Endothelial cell of umbilical vein (primary cell): ENCODE measurements around the gene PRR36. TPM values are rescaled to one million over a fixed set of nuclear protein-coding genes. Genes with fewer than 3 reads are reported as not detected.

Source experiments
- BruUV-seq: library from RNA; stranded (reverse); fragments of 400-500 nt; replicated peaks from 2 replicates; lab custom pipeline; 2021; lab: Mats Ljungman, UMichigan
- CTCF ChIA-PET: fragments of 300-600, 350-600 bp; sonication (Branson Sonifier 250); formaldehyde crosslinking; loops from one replicate; lab custom pipeline; 2021; ENCODE audit warnings: antibody characterized with exemption, inconsistent platforms; lab: Charles Lee
- POLR2A ChIA-PET: fragments of 300-600, 350-600 bp; sonication (Branson Sonifier 250); formaldehyde crosslinking; loops from one replicate; lab custom pipeline; 2021; ENCODE audit warnings: antibody characterized with exemption, inconsistent platforms; lab: Charles Lee
- DNase-seq: peaks from one replicate; pipeline ENCODE4 v3.0.0-alpha.2; 2011; ENCODE audit warnings: low read depth, low spot score
- FAIRE-seq: peaks from 2 replicates; lab custom pipeline; 2011; peaks lifted over from hg19 to GRCh38; lab: Jason Lieb, UNC
- H2AFZ ChIP-seq: 2 replicates; pipeline ENCODE4 v1.6.0; 2012; ENCODE audit warnings: low read depth, low read length, control low read depth, inconsistent platforms
- H3K27ac ChIP-seq: 2 replicates; pipeline ENCODE4 v1.5.1; 2011; ENCODE audit warnings: low read depth, mild to moderate bottlenecking, control low read depth, low read length, moderate library complexity; ENCODE audit not compliant: insufficient read depth
- H3K27me3 ChIP-seq, 2 experiments: 2 replicates each; pipeline versions ENCODE4 v1.6.0 to v1.6.1; 2011; ENCODE audit warnings: low read length in 2 of 2, mixed read lengths in 1 of 2; ENCODE audit not compliant: control insufficient read depth in 2 of 2, insufficient read depth in 2 of 2
- H3K36me3 ChIP-seq, 2 experiments: 2 replicates in 1 of 2; 3 replicates in 1 of 2; pipeline ENCODE4 v1.5.1; 2011; ENCODE audit warnings: low read length in 2 of 2, mild to moderate bottlenecking in 1 of 2, moderate library complexity in 1 of 2; ENCODE audit not compliant: control insufficient read depth in 2 of 2, insufficient read depth in 2 of 2; ENCODE audit errors: extremely low read depth in 1 of 2
- H3K4me1 ChIP-seq: 3 replicates; pipeline ENCODE4 v1.5.1; 2011; ENCODE audit warnings: mild to moderate bottlenecking, low read length; ENCODE audit not compliant: control insufficient read depth, insufficient read depth; ENCODE audit errors: extremely low read depth
- H3K4me2 ChIP-seq: 2 replicates; pipeline ENCODE4 v1.6.1; 2011; ENCODE audit warnings: low read length, control low read depth, mixed read lengths; ENCODE audit not compliant: insufficient read depth
- H3K4me3 ChIP-seq, 3 experiments: fragments of 200-600 bp in 1 of 3; sonication (generic), shearing (Covaris generic) in 1 of 3; replicated peaks in 1 of 3; 2 replicates each; pipeline ENCODE4 v1.5.1; 2011 to 2016; ENCODE audit warnings: control low read depth in 3 of 3, low read length in 3 of 3, mild to moderate bottlenecking in 2 of 3, inconsistent platforms in 1 of 3, low read depth in 1 of 3, moderate library complexity in 1 of 3; ENCODE audit not compliant: insufficient read depth in 1 of 3
- H3K79me2 ChIP-seq: 2 replicates; pipeline ENCODE4 v1.6.0; 2012; ENCODE audit warnings: low read length, inconsistent platforms; ENCODE audit not compliant: control insufficient read depth, insufficient read depth
- H3K9ac ChIP-seq: replicated peaks from 2 replicates; pipeline ENCODE3; 2011; ENCODE audit warnings: low read length, control low read depth; ENCODE audit not compliant: insufficient read depth; ENCODE audit errors: extremely low read depth
- H3K9me1 ChIP-seq: replicated peaks from 3 replicates; pipeline ENCODE4 v1.6.0; 2011; ENCODE audit warnings: mild to moderate bottlenecking, low read length; ENCODE audit not compliant: control insufficient read depth, insufficient read depth; ENCODE audit errors: extremely low read depth
- H3K9me3 ChIP-seq: replicated peaks from 2 replicates; pipeline ENCODE4 v1.5.1; 2012; ENCODE audit warnings: low read length, inconsistent platforms; ENCODE audit not compliant: control insufficient read depth, insufficient read depth
- H4K20me1 ChIP-seq: replicated peaks from 2 replicates; pipeline ENCODE3; 2011; ENCODE audit warnings: mild to moderate bottlenecking, low read length; ENCODE audit not compliant: control insufficient read depth, insufficient read depth; ENCODE audit errors: extremely low read depth
- CTCF ChIP-seq, 2 donors: IDR thresholded peaks; 1 replicate in 1 of 2; 2 replicates in 1 of 2; pipeline ENCODE4 v1.5.1; 2011; ENCODE audit warnings: low read length in 2 of 2, mild to moderate bottlenecking in 2 of 2, moderate library complexity in 2 of 2, control low read depth in 1 of 2, inconsistent platforms in 1 of 2, low read depth in 1 of 2; ENCODE audit not compliant: insufficient read depth in 1 of 2; ENCODE audit errors: extremely low read depth in 1 of 2
- EZH2 ChIP-seq: IDR thresholded peaks from 2 replicates; pipeline ENCODE4 v1.6.1; 2012; ENCODE audit warnings: borderline replicate concordance, low read depth, mild to moderate bottlenecking, moderate library complexity, low read length, inconsistent platforms; ENCODE audit not compliant: severe bottlenecking
- FOS ChIP-seq: IDR thresholded peaks from 2 replicates; pipeline ENCODE4 v1.6.1; 2011; ENCODE audit warnings: mild to moderate bottlenecking, low read length, moderate library complexity, borderline replicate concordance; ENCODE audit not compliant: insufficient read depth
- GATA2 ChIP-seq: IDR thresholded peaks from 2 replicates; pipeline ENCODE4 v1.7.0; 2011; ENCODE audit warnings: low read depth, mild to moderate bottlenecking, moderate library complexity, mixed read lengths, low read length; ENCODE audit not compliant: insufficient read length, insufficient read depth
- JUN ChIP-seq: IDR thresholded peaks from 2 replicates; pipeline ENCODE4 v1.6.1; 2011; ENCODE audit warnings: borderline replicate concordance, low read depth; ENCODE audit not compliant: insufficient read length, insufficient read depth
- MAX ChIP-seq: IDR thresholded peaks from 2 replicates; pipeline ENCODE4 v1.6.1; 2011; ENCODE audit not compliant: insufficient read depth, insufficient read length
- MYC ChIP-seq: IDR thresholded peaks from one replicate; pipeline ENCODE4 v1.6.1; 2011; ENCODE audit warnings: mild to moderate bottlenecking, low read depth, low read length
- POLR2A ChIP-seq: IDR thresholded peaks from 2 replicates; pipeline ENCODE4 v1.6.1; 2012; ENCODE audit warnings: low read depth, mild to moderate bottlenecking, control low read depth, low read length
- POLR2AphosphoS5 ChIP-seq: IDR thresholded peaks from 2 replicates; pipeline ENCODE4 v1.6.1; 2012; ENCODE audit warnings: low read depth, mild to moderate bottlenecking, control low read depth, low read length, moderate library complexity; ENCODE audit not compliant: insufficient read depth
- dilution Hi-C: fragments of 300-500 bp; cut with MboI; formaldehyde crosslinking; loops from one replicate; pipeline ENCODE4 v1.15.0; 2019; ENCODE audit warnings: low sequenced_read_pairs; ENCODE audit not compliant: extremely low pct_ligation_motif_present
- intact Hi-C: fragments of 100-400 bp; cut with micrococcal nuclease; formaldehyde crosslinking; loops from one replicate; pipeline ENCODE4 v1.10.0; 2022
- polyA plus RNA-seq, 4 experiments: library from polyadenylated mRNA; depleted of rRNA in 3 of 4; stranded (reverse) in 3 of 4; unstranded in 1 of 4; fragments of >200 nt; gene quantifications; 2 replicates each; pipeline versions ENCODE4 v1.2.1 to v1.2.3, GENCODE V29; 2011 to 2012; ENCODE audit warnings: missing spikeins in 1 of 4
- total RNA-seq: library from RNA; stranded (reverse); gene quantifications from 2 replicates; pipeline ENCODE4 v1.2.3, GENCODE V29; 2021

The PRR36 gene
- total and polyA plus RNA-seq, 2 donors (not counting 3 experiments of a cell fraction or from before 2014, with no cell fraction given) = not detected

- H2AFZ ChIP-seq = no peak overlapping the region
- intact Hi-C loops = no loop called here
Observed at GRCh38 chr19:7900401-7900870, 26.2 kb upstream of the PRR36 start.

GRCh38 chr19:7899751-7900378 is 25.7 kb upstream of the PRR36 start:
- H3K9me3 ChIP-seq = no peaks in the 10 kb centered on the region
- DNase-seq (no peak), FAIRE-seq (no peak)
- dilution Hi-C loops = no loop called here
- H3K9me1 ChIP-seq = no peaks in the 10 kb centered on the region
- no peak overlapping the region for H2AFZ ChIP-seq
- ChIA-PET POLR2A (no interaction called here), CTCF (interaction anchor here (0.9 to 2.6 kb wide), 4 partner anchors 31 to 332 kb away, joined by 3 to 14 read pairs (median 5); partner anchors contain the start of gene TIMM44)
- H3K27ac ChIP-seq = no peak overlapping the region
- H4K20me1 ChIP-seq = no peaks in the 10 kb centered on the region
- H3K27me3 ChIP-seq = no peaks in the 10 kb centered on the region
- peaks cover 14% of the 10 kb centered on the region for H3K4me1 ChIP-seq
- no peak overlapping the region for H3K4me2 ChIP-seq
- H3K79me2 ChIP-seq = peaks cover 9% of the 10 kb centered on the region
- intact Hi-C loops = no loop called here
- no peak overlapping the region for H3K9ac ChIP-seq
- no peak overlapping the region for H3K4me3 ChIP-seq
- no peak for TF ChIP-seq POLR2AphosphoS5
- TF ChIP-seq JUN = no peak
- TF ChIP-seq CTCF (IDR thresholded peaks at IDR 0.05; ENCODE audit: extremely low read depth in 1 of 2, insufficient read depth in 1 of 2, low read depth in 1 of 2, low read length in 2 of 2) = no peak
- no peak for TF ChIP-seq MYC
- TF ChIP-seq EZH2 = no peak
- TF ChIP-seq FOS = no peak
- TF ChIP-seq GATA2 = no peak
- no peak for TF ChIP-seq MAX
- TF ChIP-seq POLR2A = no peak
- BruUV-seq = no TSS peak
- H3K36me3 ChIP-seq = no peaks in the 10 kb centered on the region

More at GRCh38 chr19:7900401-7900870, 26.2 kb upstream of the PRR36 start:
- Histone ChIP-seq H3K27ac (no peak overlapping the region), H3K4me2 (no peak overlapping the region), H3K4me1 (peaks cover 16% of the 10 kb centered on the region), H3K4me3 (no peak overlapping the region), H3K9me3 (no peaks in the 10 kb centered on the region), H3K79me2 (peaks cover 14% of the 10 kb centered on the region), H3K27me3 (no peaks in the 10 kb centered on the region), H3K9ac (no peak overlapping the region), H4K20me1 (no peaks in the 10 kb centered on the region), H3K36me3 (no peaks in the 10 kb centered on the region), H3K9me1 (no peaks in the 10 kb centered on the region)
- FAIRE-seq (no peak), DNase-seq (no peak)
- POLR2A ChIA-PET = no interaction called here
- no peak for TF ChIP-seq JUN
- TF ChIP-seq MYC = no peak
- TF ChIP-seq EZH2 = no peak
- dilution Hi-C loops = no loop called here
- no TSS peak for BruUV-seq
- CTCF ChIA-PET = interaction anchor here (0.9 to 2.6 kb wide), 4 partner anchors 31 to 332 kb away, joined by 3 to 14 read pairs (median 5); partner anchors contain the start of gene TIMM44
